Choroid plexus epithelial cell (primary cell): ENCODE measurements around the gene TGFBR3.

Experiments
- DNase-seq: peaks from one replicate; pipeline ENCODE4 v3.0.0-alpha.2; 2010; ENCODE audit warnings: low read depth
- H3K4me3 ChIP-seq: 2 replicates; pipeline ENCODE4 v1.5.1; 2011; ENCODE audit warnings: low read depth, mild to moderate bottlenecking, control low read depth, low read length, moderate library complexity
- TF ChIP-seq, protein P1 (sequence below): conservative IDR thresholded peaks from 2 replicates; pipeline ENCODE4 v1.5.1; 2011; ENCODE audit warnings: low read depth, mild to moderate bottlenecking, control low read depth, inconsistent platforms, low read length, moderate library complexity

TGFBR3 gene

DNA sequence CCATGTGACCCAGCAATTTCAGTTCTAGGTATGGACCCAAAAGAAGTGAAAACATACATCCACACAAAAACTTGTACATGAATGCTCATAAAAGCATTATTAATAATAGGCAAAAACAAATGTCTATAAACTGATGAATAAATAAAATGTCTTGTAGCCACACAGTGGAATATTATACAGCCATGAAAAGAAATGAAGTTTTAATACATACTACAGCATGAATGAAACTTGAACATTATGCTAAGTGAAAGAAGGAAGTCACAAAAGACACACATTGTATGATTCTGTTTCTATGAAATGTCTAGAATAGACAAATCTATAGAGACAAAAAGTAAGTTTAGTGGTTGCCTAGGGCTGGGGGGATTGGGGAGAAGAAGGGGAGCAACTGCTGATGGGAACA lies 255.1 kb downstream of the TGFBR3 start:
- TF ChIP-seq, protein P1, sequence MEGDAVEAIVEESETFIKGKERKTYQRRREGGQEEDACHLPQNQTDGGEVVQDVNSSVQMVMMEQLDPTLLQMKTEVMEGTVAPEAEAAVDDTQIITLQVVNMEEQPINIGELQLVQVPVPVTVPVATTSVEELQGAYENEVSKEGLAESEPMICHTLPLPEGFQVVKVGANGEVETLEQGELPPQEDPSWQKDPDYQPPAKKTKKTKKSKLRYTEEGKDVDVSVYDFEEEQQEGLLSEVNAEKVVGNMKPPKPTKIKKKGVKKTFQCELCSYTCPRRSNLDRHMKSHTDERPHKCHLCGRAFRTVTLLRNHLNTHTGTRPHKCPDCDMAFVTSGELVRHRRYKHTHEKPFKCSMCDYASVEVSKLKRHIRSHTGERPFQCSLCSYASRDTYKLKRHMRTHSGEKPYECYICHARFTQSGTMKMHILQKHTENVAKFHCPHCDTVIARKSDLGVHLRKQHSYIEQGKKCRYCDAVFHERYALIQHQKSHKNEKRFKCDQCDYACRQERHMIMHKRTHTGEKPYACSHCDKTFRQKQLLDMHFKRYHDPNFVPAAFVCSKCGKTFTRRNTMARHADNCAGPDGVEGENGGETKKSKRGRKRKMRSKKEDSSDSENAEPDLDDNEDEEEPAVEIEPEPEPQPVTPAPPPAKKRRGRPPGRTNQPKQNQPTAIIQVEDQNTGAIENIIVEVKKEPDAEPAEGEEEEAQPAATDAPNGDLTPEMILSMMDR: no peak
- no peak overlapping the region for H3K4me3 ChIP-seq
- no peak for DNase-seq
